Measurements from ENCODE around the gene MDP1. TPM values are rescaled to one million over a fixed set of nuclear protein-coding genes. Genes with fewer than 3 reads are reported as not detected.

Gene MDP1
- total RNA-seq, 1 experiment from 2014 or later, result 7.4 TPM

- DNase-seq, result peak; percentile 96
- Mint-ChIP-seq H3K36me3 (ENCODE audit: insufficient read depth, unreplicated experiment) (peaks cover 68% of the 10 kb centered on the region), H3K27ac (ENCODE audit: unreplicated experiment) (peak within 1 kb of the TSS; percentile 90)
Measured at GRCh38 chr14:24212924-24213865, 2.7 kb downstream of the MDP1 start, which contains the start of gene CHMP4A. CHMP4A (minus strand) TSS chr14:24213488; CDS start chr14:24213439, 49 bp downstream.

GRCh38 chr14:24211311-24211710 is 4.6 kb downstream of the MDP1 start:
- no peak for TF ChIP-seq CTCF (IDR thresholded peaks at IDR 0.05; ENCODE audit: unreplicated experiment)
- Mint-ChIP-seq H3K36me3 (ENCODE audit: insufficient read depth, unreplicated experiment) (peaks cover 77% of the 10 kb centered on the region), H3K4me3 (ENCODE audit: low read depth, unreplicated experiment) (no peak overlapping the region), H3K4me1 (ENCODE audit: low read depth, unreplicated experiment) (peaks cover 12% of the 10 kb centered on the region), H3K27me3 (ENCODE audit: unreplicated experiment) (no peaks in the 10 kb centered on the region), H3K27ac (ENCODE audit: unreplicated experiment) (peak overlapping the region; percentile 7), H3K9me3 (ENCODE audit: low read depth, unreplicated experiment) (no peaks in the 10 kb centered on the region)
- intact Hi-C loops (cut with micrococcal nuclease; ENCODE audit: unreplicated experiment), result no loop called here
- CTCF ChIA-PET, result no interaction called here
- no peak for DNase-seq
- BruUV-seq (replicated peaks), result no TSS peak

More at GRCh38 chr14:24212924-24213865, 2.7 kb downstream of the MDP1 start, which contains the start of gene CHMP4A:
- no peaks in the 10 kb centered on the region for H3K27me3 Mint-ChIP-seq (ENCODE audit: unreplicated experiment)
- intact Hi-C loops (cut with micrococcal nuclease; ENCODE audit: unreplicated experiment), result no loop called here
- BruUV-seq (replicated peaks), result no TSS peak
- H3K4me3 Mint-ChIP-seq (ENCODE audit: low read depth, unreplicated experiment), result peak within 1 kb of the TSS; percentile 86
- H3K9me3 Mint-ChIP-seq (ENCODE audit: low read depth, unreplicated experiment), result no peaks in the 10 kb centered on the region
- no peak for TF ChIP-seq CTCF (IDR thresholded peaks at IDR 0.05; ENCODE audit: unreplicated experiment)
- CTCF ChIA-PET, result interaction anchor here (0.6 to 1.3 kb wide), 4 partner anchors 17 to 794 kb away, joined by 3 read pairs; partner anchors contain the start of genes TINF2 and TM9SF1
- peaks cover 12% of the 10 kb centered on the region for H3K4me1 Mint-ChIP-seq (ENCODE audit: low read depth, unreplicated experiment)

DNA sequence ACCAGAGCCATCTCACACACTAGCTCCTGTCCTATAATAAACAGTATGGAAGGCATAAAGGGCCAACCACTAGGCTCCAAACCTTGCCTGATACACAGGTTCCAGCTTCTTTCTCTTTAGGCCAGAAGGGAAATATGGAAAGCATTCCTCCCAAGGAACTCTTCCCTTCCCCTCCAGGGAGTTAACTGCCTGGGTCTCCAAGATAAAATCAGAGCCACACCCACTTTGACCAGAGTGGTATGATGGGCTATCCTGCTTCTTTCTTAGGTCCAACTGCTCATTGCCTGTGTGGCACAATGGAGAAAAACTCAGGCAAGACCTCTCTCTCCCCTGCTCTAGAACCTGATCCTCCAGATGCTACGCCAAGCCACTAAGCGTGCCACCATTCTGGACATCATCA is 8.2 kb downstream of the MDP1 start:
- H3K27me3 Mint-ChIP-seq (ENCODE audit: unreplicated experiment), result no peaks in the 10 kb centered on the region

GRCh38 chr14:24207104-24207551 is 8.7 kb downstream of the MDP1 start:
- Mint-ChIP-seq H3K4me1 (ENCODE audit: low read depth, unreplicated experiment) (no peaks in the 10 kb centered on the region), H3K9me3 (ENCODE audit: low read depth, unreplicated experiment) (peaks cover 5% of the 10 kb centered on the region), H3K36me3 (ENCODE audit: insufficient read depth, unreplicated experiment) (peaks cover 62% of the 10 kb centered on the region), H3K27me3 (ENCODE audit: unreplicated experiment) (no peaks in the 10 kb centered on the region), H3K4me3 (ENCODE audit: low read depth, unreplicated experiment) (no peak overlapping the region), H3K27ac (ENCODE audit: unreplicated experiment) (no peak overlapping the region)
- no peak for DNase-seq
- CTCF ChIA-PET, result no interaction called here
- no peak for TF ChIP-seq CTCF (IDR thresholded peaks at IDR 0.05; ENCODE audit: unreplicated experiment)
- no TSS peak for BruUV-seq (replicated peaks)
- intact Hi-C loops (cut with micrococcal nuclease; ENCODE audit: unreplicated experiment), result no loop called here

More for the DNA sequence above, 8.2 kb downstream of the MDP1 start:
- Mint-ChIP-seq H3K9me3 (ENCODE audit: low read depth, unreplicated experiment) (peaks cover 5% of the 10 kb centered on the region), H3K4me3 (ENCODE audit: low read depth, unreplicated experiment) (no peak overlapping the region), H3K36me3 (ENCODE audit: insufficient read depth, unreplicated experiment) (peaks cover 66% of the 10 kb centered on the region), H3K27ac (ENCODE audit: unreplicated experiment) (no peak overlapping the region), H3K4me1 (ENCODE audit: low read depth, unreplicated experiment) (no peaks in the 10 kb centered on the region)
- CTCF ChIA-PET, result no interaction called here
- no peak for DNase-seq
- TF ChIP-seq CTCF (IDR thresholded peaks at IDR 0.05; ENCODE audit: unreplicated experiment), result no peak
- no TSS peak for BruUV-seq (replicated peaks)
- intact Hi-C loops (cut with micrococcal nuclease; ENCODE audit: unreplicated experiment), result no loop called here
